NCI-H2029 treated with DMSO at 0.1 percent for 48 hours (cell line): Measurements from ENCODE around the gene RGCC.
"Not testable (repeated sequence)": the region's sequence is repeated elsewhere in the genome, so short reads cannot be mapped to it uniquely, and the experiment has no call there.

Experiments
- DNase-seq: peaks from one replicate; lab custom pipeline; 2025; lab: John Stamatoyannopoulos, UW

The RGCC gene

GRCh38 chr13:41491436-41491835, 34.1 kb downstream of the RGCC start:
- DNase-seq = no peak

GRCh38 chr13:41492432-41493260, 35.3 kb downstream of the RGCC start:
- DNase-seq = no peak

GRCh38 chr13:41494202-41494601, 36.9 kb downstream of the RGCC start:
- no peak for DNase-seq

- no peak for DNase-seq
Observed at GRCh38 chr13:41495044-41495443, 37.7 kb downstream of the RGCC start.

- no peak for DNase-seq
Observed at GRCh38 chr13:41496420-41497234, 39.3 kb downstream of the RGCC start.

GRCh38 chr13:41497436-41497835, 40.1 kb downstream of the RGCC start:
- DNase-seq = no peak

GRCh38 chr13:41499452-41499851, 42.1 kb downstream of the RGCC start:
- DNase-seq = no peak

GRCh38 chr13:41500511-41500910, 43.2 kb downstream of the RGCC start:
- DNase-seq = no peak

- no peak for DNase-seq
Observed at GRCh38 chr13:41501281-41501680, 43.9 kb downstream of the RGCC start.

- no peak for DNase-seq
Observed at GRCh38 chr13:41502031-41502430, 44.7 kb downstream of the RGCC start.

GRCh38 chr13:41502673-41503072, 45.3 kb downstream of the RGCC start:
- DNase-seq = no peak

- no peak for DNase-seq
Observed at GRCh38 chr13:41503356-41503755, 46.0 kb downstream of the RGCC start.

- not testable (repeated sequence) for DNase-seq
Observed at GRCh38 chr13:41504657-41505056, 47.3 kb downstream of the RGCC start.

GRCh38 chr13:41505209-41505835, 48.0 kb downstream of the RGCC start:
- no peak for DNase-seq

- no peak for DNase-seq
Observed at GRCh38 chr13:41506312-41506711, 49.0 kb downstream of the RGCC start.

GRCh38 chr13:41509971-41510370, 52.6 kb downstream of the RGCC start:
- DNase-seq = no peak

- DNase-seq = no peak
Observed at GRCh38 chr13:41511827-41512226, 54.5 kb downstream of the RGCC start.

- DNase-seq = no peak
Observed at GRCh38 chr13:41512441-41512840, 55.1 kb downstream of the RGCC start.

GRCh38 chr13:41513600-41513999, 56.2 kb downstream of the RGCC start:
- no peak for DNase-seq

- DNase-seq = no peak
Observed at GRCh38 chr13:41514853-41515395, 57.6 kb downstream of the RGCC start.

- no peak for DNase-seq
Observed at GRCh38 chr13:41515491-41516139, 58.3 kb downstream of the RGCC start.

GRCh38 chr13:41516166-41516565, 58.8 kb downstream of the RGCC start:
- no peak for DNase-seq
